Mesendoderm (in vitro differentiated cells): ENCODE measurements around the gene FOXD4L3.
"Not testable (repeated sequence)": the region's sequence is repeated elsewhere in the genome, so short reads cannot be mapped to it uniquely, and the experiment has no call there.

Experiments
- DNase-seq: peaks from one replicate; pipeline ENCODE4 v3.0.0; 2013
- H2AK5ac ChIP-seq: 2 replicates; pipeline ENCODE4 v1.6.1; 2013; ENCODE audit warnings: low read length, inconsistent platforms
- H2BK120ac ChIP-seq: 2 replicates; pipeline ENCODE4 v1.6.1; 2013; ENCODE audit warnings: low read depth, mild to moderate bottlenecking, low read length, moderate library complexity, mixed read lengths
- H2BK15ac ChIP-seq: replicated peaks from 2 replicates; pipeline ENCODE4 v1.6.1; 2013; ENCODE audit warnings: low read depth, mild to moderate bottlenecking, moderate library complexity
- H2BK5ac ChIP-seq: 2 replicates; pipeline ENCODE4 v1.6.1; 2013; ENCODE audit warnings: low read length, inconsistent platforms
- H3K18ac ChIP-seq: 2 replicates; pipeline ENCODE4 v1.6.1; 2013; ENCODE audit warnings: mild to moderate bottlenecking, low read length, mixed read lengths
- H3K23ac ChIP-seq: one replicate; pipeline ENCODE4 v1.6.1; 2013; ENCODE audit warnings: low read length
- H3K27ac ChIP-seq: 2 replicates; pipeline ENCODE4 v1.5.1; 2013; ENCODE audit warnings: low read depth, mild to moderate bottlenecking, inconsistent platforms, low read length, moderate library complexity
- H3K27me3 ChIP-seq: 2 replicates; pipeline ENCODE4 v1.6.1; 2013; ENCODE audit warnings: low read length, control low read depth, mild to moderate bottlenecking, inconsistent platforms; ENCODE audit not compliant: insufficient read depth, poor library complexity
- H3K36me3 ChIP-seq: 2 replicates; pipeline ENCODE4 v1.6.1; 2013; ENCODE audit warnings: low read length, inconsistent platforms; ENCODE audit not compliant: control insufficient read depth, insufficient read depth
- H3K4ac ChIP-seq: one replicate; pipeline ENCODE4 v1.6.1; 2013; ENCODE audit warnings: low read depth, mild to moderate bottlenecking, low read length, moderate library complexity
- H3K4me1 ChIP-seq: 2 replicates; pipeline ENCODE4 v1.6.1; 2013; ENCODE audit warnings: low read depth, low read length, inconsistent platforms; ENCODE audit not compliant: control insufficient read depth
- H3K4me2 ChIP-seq: 2 replicates; pipeline ENCODE4 v1.6.1; 2013; ENCODE audit warnings: low read length
- H3K4me3 ChIP-seq: 2 replicates; pipeline ENCODE4 v1.5.1; 2013; ENCODE audit warnings: mild to moderate bottlenecking, low read length
- H3K56ac ChIP-seq: one replicate; pipeline ENCODE4 v1.6.1; 2013; ENCODE audit warnings: low read length
- H3K79me1 ChIP-seq: 2 replicates; pipeline ENCODE4 v1.6.1; 2013; ENCODE audit warnings: low read length, inconsistent platforms
- H3K79me2 ChIP-seq: 2 replicates; pipeline ENCODE4 v1.6.1; 2013; ENCODE audit warnings: mild to moderate bottlenecking, low read length; ENCODE audit not compliant: control insufficient read depth, insufficient read depth
- H3K9ac ChIP-seq: 2 replicates; pipeline ENCODE4 v1.6.1; 2013; ENCODE audit warnings: low read length, inconsistent platforms
- H4K5ac ChIP-seq: one replicate; pipeline ENCODE4 v1.6.1; 2013; ENCODE audit warnings: low read length
- H4K8ac ChIP-seq: one replicate; pipeline ENCODE4 v1.6.1; 2013; ENCODE audit warnings: low read depth, mild to moderate bottlenecking, control low read depth, low read length, moderate library complexity
- WGBS: extraction: QIAGEN DNeasy Blood & Tissue Kit; methylation state at CpG from one replicate; pipeline ENCODE4 v1.1.7; 2013; ENCODE audit warnings: low lambda C conversion rate, missing lambda C conversion rate; ENCODE audit not compliant: insufficient coverage; ENCODE audit errors: extremely low coverage; 5-methylcytosine and 5-hydroxymethylcytosine counted together

The FOXD4L3 gene

GRCh38 chr9:68306391-68306964, 3.8 kb downstream of the FOXD4L3 start:
- H3K18ac ChIP-seq, H3K9ac ChIP-seq, H4K5ac ChIP-seq, H3K4me3 ChIP-seq, H2BK15ac ChIP-seq, H3K79me2 ChIP-seq, H3K27ac ChIP-seq, DNase-seq, H2BK5ac ChIP-seq, H3K27me3 ChIP-seq, H3K23ac ChIP-seq, H2AK5ac ChIP-seq, H4K8ac ChIP-seq, H3K56ac ChIP-seq, H3K79me1 ChIP-seq, H3K4me1 ChIP-seq, H3K36me3 ChIP-seq, H3K4me2 ChIP-seq, H3K4ac ChIP-seq, H2BK120ac ChIP-seq: not testable (repeated sequence)
- no CpG with 5 or more reads among the region's 37 CpGs for WGBS

- H3K9ac ChIP-seq, H2BK120ac ChIP-seq, H3K4me3 ChIP-seq, H2BK15ac ChIP-seq, H3K27me3 ChIP-seq, H2AK5ac ChIP-seq, H3K23ac ChIP-seq, H3K4me2 ChIP-seq, H3K4me1 ChIP-seq, H4K5ac ChIP-seq, H3K18ac ChIP-seq, H4K8ac ChIP-seq, DNase-seq, H2BK5ac ChIP-seq, H3K36me3 ChIP-seq, H3K79me1 ChIP-seq, H3K4ac ChIP-seq, H3K27ac ChIP-seq, H3K79me2 ChIP-seq, H3K56ac ChIP-seq: not testable (repeated sequence)
- WGBS = no CpG with 5 or more reads among the region's 35 CpGs
These were observed 4.5 kb downstream of the FOXD4L3 start for GRCh38 chr9:68307127-68307526.

- H3K27me3 ChIP-seq = not testable (repeated sequence)
These were observed 5.0 kb downstream of the FOXD4L3 start for GRCh38 chr9:68307654-68308053.

GRCh38 chr9:68311208-68311607, 8.5 kb downstream of the FOXD4L3 start:
- not testable (repeated sequence) for H3K4ac ChIP-seq, H3K56ac ChIP-seq, H2BK15ac ChIP-seq, H3K27me3 ChIP-seq, H2BK120ac ChIP-seq, H3K79me2 ChIP-seq, H3K27ac ChIP-seq, H3K23ac ChIP-seq, H3K79me1 ChIP-seq, H3K9ac ChIP-seq, H3K4me1 ChIP-seq, H3K36me3 ChIP-seq, H3K4me3 ChIP-seq, H4K8ac ChIP-seq, H2BK5ac ChIP-seq, H3K4me2 ChIP-seq, H4K5ac ChIP-seq, DNase-seq, H2AK5ac ChIP-seq, H3K18ac ChIP-seq
- WGBS = no CpG with 5 or more reads among the region's 5 CpGs

More at GRCh38 chr9:68307654-68308053, 5.0 kb downstream of the FOXD4L3 start:
- H3K56ac ChIP-seq, H3K36me3 ChIP-seq, H3K9ac ChIP-seq, H2BK15ac ChIP-seq, H2BK5ac ChIP-seq, H3K4ac ChIP-seq, H3K79me2 ChIP-seq, H4K5ac ChIP-seq, H3K4me1 ChIP-seq, H3K4me2 ChIP-seq, H3K4me3 ChIP-seq, H3K27ac ChIP-seq, H2BK120ac ChIP-seq, H3K18ac ChIP-seq, DNase-seq, H3K23ac ChIP-seq, H4K8ac ChIP-seq, H3K79me1 ChIP-seq, H2AK5ac ChIP-seq: not testable (repeated sequence)
- WGBS = no CpG with 5 or more reads among the region's 21 CpGs

- H4K5ac ChIP-seq, H3K18ac ChIP-seq, H3K36me3 ChIP-seq, H3K79me2 ChIP-seq, DNase-seq, H3K9ac ChIP-seq, H3K4ac ChIP-seq, H3K56ac ChIP-seq, H3K4me2 ChIP-seq, H3K4me3 ChIP-seq, H2BK15ac ChIP-seq, H3K27me3 ChIP-seq, H2AK5ac ChIP-seq, H3K79me1 ChIP-seq, H3K4me1 ChIP-seq, H3K27ac ChIP-seq, H4K8ac ChIP-seq, H3K23ac ChIP-seq, H2BK5ac ChIP-seq, H2BK120ac ChIP-seq: not testable (repeated sequence)
- WGBS = no CpG with 5 or more reads among the region's 10 CpGs
These were observed 15.5 kb downstream of the FOXD4L3 start for GRCh38 chr9:68318209-68318608.

- not testable (repeated sequence) for H3K9ac ChIP-seq, H3K79me2 ChIP-seq, H2BK5ac ChIP-seq, H3K4ac ChIP-seq, H3K27me3 ChIP-seq, H3K4me2 ChIP-seq, H2AK5ac ChIP-seq, H3K4me1 ChIP-seq, H3K56ac ChIP-seq, H3K18ac ChIP-seq, H4K5ac ChIP-seq, H2BK15ac ChIP-seq, H3K27ac ChIP-seq, H2BK120ac ChIP-seq, H4K8ac ChIP-seq, H3K23ac ChIP-seq, DNase-seq, H3K79me1 ChIP-seq, H3K4me3 ChIP-seq, H3K36me3 ChIP-seq
- WGBS = no CpG with 5 or more reads among the region's 24 CpGs
These were observed 21.1 kb downstream of the FOXD4L3 start for GRCh38 chr9:68323749-68324148.
